ENCODE data around the gene PITX3.
A peak's percentile ranks its signal among the peaks of the same experiment; 100 is the strongest.
"Not testable (repeated sequence)": the region's sequence is repeated elsewhere in the genome, so short reads cannot be mapped to it uniquely, and the experiment has no call there.

Gene PITX3

GRCh38 chr10:102254426-102254825 is 13.1 kb upstream of the PITX3 start:
- FAIRE-seq = no peak

DNA sequence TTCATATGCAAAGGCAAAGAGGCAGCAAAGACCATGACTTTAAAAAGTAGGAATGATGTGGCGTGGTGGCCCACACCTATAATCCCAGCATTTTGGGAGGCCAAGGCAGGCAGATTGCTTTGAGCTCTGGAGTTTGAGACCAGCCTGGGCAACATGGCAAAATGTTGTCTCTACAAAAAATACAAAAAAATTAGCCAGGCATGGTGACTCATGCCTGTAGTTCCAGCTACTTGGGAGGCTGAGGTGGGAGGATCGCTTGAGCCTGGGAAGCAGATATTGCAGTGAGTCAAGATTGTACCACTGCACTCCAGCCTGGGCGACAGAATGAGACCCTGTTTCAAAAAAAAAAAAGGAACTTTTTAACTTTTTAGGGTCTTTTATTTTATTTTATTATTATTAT is 11.2 kb upstream of the PITX3 start:
- FAIRE-seq = not testable (repeated sequence)

GRCh38 chr10:102247734-102248133 is 6.4 kb upstream of the PITX3 start:
- no peak for FAIRE-seq

DNA sequence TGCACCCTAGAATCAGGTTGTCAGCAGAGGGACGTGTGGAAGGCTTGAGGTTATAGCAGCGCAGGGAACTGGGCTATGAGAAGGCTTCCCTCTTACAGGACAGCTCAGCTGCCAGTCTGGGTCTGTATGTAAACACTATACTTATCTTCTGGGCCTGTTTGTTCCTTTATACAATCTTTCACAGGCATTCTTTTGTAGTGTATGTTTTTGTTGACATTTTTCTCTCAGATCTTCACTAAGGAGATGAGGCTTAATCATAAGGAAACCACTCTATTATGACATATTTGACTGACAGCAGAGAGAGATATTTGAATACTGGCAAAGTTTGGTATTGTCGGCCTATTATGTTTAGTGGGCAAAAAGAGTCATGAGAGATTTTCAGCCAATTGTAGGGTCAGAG is 4.9 kb upstream of the PITX3 start:
- FAIRE-seq = no peak

DNA sequence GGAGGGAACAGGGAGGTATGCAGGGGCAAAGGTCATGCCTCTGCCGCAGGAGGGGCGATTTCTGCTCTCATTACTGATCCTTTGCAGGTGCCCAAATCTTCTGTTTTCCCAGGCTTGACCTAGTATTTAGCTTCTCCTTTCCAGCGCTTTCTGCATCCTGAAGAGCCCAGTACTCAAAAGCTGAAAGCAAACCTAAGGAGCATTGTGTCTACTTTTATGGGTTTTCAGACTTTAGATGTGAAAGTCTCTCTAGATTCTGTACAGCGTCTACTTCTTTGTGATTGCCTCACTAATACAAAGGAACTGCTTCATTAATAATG is 4.6 kb upstream of the PITX3 start:
- no peak for FAIRE-seq

DNA sequence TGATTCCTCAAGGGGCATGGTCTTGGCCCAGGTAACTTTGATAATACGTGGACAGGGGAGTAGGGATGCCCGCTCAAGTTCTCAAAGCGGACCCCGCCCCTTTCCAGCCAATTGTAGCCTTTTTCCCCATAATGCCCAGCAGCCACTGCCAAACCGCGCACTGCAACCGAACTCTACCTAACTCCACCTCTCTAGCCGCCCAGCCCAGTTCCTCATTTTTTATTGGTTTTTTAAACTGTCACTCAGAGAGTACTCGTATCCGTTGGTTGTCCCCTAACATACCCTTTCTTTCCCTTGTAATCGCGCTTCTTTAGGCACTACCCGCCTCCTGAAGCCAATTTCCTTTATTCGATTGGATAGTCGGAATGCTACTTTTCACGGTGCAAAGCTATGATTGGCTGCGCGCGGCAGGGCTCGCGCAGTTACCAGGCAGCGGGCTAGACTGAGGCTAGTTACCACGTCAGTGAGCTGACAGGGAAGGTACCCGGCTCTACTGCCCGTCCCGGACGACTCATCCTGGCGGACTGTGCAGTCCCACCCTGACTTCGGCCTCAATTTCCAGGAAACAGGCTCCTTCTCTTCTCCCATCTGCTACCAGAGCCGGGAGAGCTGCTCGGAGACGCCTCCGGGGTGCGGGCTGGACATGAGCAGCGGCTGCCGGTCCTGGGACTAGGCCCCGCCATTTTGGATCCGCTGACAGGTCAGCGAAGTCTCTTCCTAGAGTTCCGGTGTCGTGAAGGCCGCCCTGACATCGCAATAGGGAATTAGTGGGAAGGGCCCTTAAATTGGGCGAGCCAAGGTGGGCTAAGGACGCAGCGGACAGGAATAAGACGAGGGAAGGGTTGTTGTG is 4.0 kb upstream of the PITX3 start, which contains the start of gene GBF1:
TSS of gene GBF1 (plus strand) at position 451 of the 850 bp plus-strand sequence. CDS start 13,407 bp downstream, outside the sequence.
- FAIRE-seq = peak; percentile 99

DNA sequence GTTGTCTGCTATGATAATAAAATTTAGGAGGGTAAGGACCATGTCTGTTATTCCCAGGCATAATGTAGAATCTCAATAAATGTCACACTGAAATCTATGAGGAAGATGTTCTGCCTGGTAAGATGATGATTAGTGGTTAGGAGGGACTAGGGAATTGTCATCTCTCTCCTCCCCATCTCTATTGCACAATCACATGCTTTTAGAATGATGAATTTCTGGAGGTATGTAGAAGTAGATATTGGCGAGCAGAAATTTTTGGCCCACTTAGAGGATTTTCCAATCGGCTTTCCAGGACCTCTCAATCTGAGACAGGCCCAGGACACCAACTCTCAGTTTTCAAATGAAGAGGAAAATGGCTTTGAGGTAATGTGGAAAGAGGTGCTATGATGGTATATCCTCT is 2.0 kb upstream of the PITX3 start:
- no peak for FAIRE-seq

GRCh38 chr10:102242118-102242485 is 790 bp upstream of the PITX3 start:
- FAIRE-seq = no peak

DNA sequence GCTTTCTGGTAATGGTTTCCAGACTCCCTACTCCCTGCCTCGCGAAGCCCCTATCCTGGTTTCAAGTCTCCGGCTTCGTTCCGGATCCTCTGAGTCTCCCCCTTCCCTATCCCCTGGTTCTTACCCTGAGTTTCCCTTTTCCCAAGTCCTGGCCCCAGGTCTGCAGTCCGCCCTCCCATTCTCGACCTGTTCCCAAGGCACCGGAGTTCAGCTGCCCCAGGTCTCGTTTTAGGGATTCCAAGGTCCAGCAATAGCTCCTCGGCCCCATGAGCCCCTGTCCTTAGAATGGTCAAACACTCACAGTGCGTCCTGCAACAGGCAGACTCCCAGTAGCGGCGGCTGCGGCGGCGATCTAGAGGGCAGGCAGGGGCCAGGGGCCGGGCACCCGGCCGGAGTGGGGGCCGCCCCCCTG is 274 bp downstream of the PITX3 start:
- no peak for FAIRE-seq

DNA sequence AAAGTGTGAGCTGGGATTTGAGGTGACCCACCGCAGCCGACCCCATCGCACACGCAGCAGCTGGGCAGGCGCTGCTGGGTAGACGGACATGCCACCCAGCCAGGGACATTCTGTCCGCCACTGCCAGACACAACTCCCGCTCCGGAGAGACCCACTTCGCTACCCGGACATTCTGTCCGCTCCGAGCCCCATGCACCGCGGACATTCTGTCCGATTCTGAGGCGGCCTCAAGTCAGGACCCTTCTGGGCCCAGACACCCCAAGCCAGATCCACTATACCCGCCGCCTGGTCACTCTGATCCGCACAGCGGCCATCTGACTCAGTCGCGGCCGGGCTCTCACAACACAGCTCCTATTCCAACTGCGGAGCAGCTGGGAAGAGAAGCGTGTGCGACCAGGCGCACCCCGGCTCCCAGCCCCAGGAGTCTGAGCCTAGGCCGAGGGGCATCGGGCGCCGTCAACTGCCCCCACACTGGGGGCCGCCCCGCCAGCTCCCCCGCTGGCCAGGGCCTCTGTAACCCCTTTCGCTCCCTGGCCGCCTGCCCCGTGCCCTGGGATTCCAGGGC is 763 bp downstream of the PITX3 start:
- FAIRE-seq = no peak

DNA sequence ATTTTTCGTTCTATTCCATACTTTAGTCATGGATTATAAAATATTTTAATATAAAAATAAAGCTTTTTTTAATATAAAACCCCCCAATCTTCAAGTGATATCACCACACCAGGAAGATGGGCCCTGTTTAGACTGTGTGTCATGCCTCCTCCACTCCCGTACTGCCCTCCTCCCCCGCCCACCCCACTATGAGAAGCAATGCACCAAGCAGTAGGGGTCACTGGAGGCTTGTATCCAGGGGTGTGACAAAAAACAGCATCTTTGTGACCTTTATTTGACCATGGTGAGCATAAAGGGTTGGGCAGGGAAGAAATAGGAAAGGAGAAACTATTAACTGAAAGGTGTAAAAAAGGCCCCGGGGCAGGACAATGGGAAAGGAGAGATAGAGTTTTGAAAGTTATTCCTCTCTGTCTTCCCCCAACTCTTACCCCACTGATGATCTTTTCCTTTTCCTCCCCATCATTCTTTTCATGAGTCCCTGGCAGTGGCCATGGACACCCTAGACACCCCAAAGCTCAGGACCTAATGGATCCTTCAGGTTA is 3.5 kb downstream of the PITX3 start:
- no peak for FAIRE-seq

- FAIRE-seq = no peak
Measured at GRCh38 chr10:102236006-102236405, 5.3 kb downstream of the PITX3 start.

- no peak for FAIRE-seq
Measured at GRCh38 chr10:102235598-102235920, 5.8 kb downstream of the PITX3 start.

DNA sequence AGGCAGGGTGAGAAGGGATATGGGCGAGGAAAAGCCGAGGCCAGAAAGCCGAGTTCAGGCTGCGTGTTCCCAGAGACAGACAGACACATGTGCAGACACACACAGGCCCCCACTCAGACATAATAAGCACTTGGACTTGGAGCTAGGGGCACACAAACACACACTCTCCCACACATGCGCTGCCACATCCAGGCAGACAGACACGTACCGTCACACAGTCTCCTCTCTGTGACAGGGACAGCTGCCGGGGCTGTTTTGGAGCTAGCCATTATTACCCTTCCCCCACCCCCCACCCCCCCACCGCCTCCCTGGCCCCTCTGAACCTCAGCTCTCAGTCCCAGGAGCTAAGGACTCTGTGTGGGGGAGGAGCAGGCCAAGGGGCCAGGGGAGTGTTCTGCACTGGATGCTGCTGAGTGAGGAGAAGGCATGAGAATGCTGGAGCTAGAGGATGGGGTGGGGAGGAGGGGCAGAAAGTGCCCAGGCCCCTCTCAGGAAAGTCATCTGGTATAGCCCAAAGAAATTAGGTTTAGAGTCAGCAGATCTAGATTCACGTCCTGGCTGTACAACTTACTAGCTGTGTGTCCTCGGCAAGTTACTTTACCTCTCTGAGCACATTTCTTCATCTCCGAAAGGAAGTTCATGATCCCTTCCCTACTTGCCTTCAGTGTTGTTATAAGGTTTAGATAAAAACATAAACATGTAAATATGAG is 6.3 kb downstream of the PITX3 start:
- FAIRE-seq = no peak

DNA sequence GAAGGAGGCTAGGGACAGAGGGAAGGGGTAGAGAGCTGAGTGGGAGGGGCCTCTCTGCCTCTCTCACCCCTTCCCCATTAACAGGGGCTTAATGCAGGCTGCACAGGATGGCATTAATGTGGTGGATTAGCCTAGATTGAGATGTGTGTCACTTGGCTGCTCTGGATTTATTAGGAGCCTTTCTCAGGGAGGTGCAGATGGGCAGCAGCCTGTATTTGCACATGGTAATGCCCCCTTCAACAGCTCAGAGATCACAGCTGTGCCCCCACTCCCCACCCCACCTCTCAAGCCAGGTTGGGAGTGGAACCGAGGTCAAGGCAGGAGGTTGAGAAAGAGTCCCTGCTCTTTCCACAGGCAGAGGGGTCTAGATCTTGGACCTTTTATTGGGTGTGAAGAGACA is 7.3 kb downstream of the PITX3 start:
- no peak for FAIRE-seq

GRCh38 chr10:102231357-102232318 is 9.7 kb downstream of the PITX3 start:
- no peak for FAIRE-seq

- no peak for FAIRE-seq
Measured at GRCh38 chr10:102230861-102231356, 10.4 kb downstream of the PITX3 start.

GRCh38 chr10:102230264-102230860 is 10.9 kb downstream of the PITX3 start:
- no peak for FAIRE-seq

- peak; percentile 86 for FAIRE-seq
Measured at GRCh38 chr10:102229810-102230263, 11.5 kb downstream of the PITX3 start.

GRCh38 chr10:102227050-102227449 is 14.3 kb downstream of the PITX3 start:
- FAIRE-seq = no peak

DNA sequence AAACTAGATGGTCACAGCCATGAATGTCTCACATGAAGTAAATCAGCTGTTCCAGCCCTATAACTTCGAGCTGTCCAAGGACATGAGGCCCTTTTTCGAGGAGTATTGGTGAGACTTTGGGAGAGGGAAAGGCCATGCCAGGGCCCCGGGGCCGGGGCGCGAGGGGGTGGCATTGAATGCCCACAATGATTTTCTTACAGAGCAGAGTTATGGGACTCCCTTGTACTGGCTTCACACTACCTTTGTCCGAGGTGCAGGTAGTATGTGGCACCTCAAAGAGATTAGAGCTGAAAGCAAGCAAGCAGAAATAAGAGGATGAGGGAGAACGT is 14.8 kb downstream of the PITX3 start:
- FAIRE-seq = no peak
